Neural cell (in vitro differentiated cells): ENCODE measurements around the gene GCN1. TPM values are rescaled to one million over a fixed set of nuclear protein-coding genes. Genes with fewer than 3 reads are reported as not detected.

Experiments used
- H2AFZ ChIP-seq: fragments of 200-600, 300-800 bp; sonication (generic), shearing (Covaris generic); 2 replicates; pipeline ENCODE4 v1.6.0; 2014; ENCODE audit warnings: low read depth, mild to moderate bottlenecking, antibody characterized with exemption, low read length, moderate library complexity
- H3F3A ChIP-seq: fragments of 200-600 bp; shearing (Covaris generic); 2 replicates; pipeline ENCODE4 v1.6.1; 2016; ENCODE audit warnings: mild to moderate bottlenecking, moderate library complexity, mixed read lengths, antibody characterized with exemption, low read length; ENCODE audit not compliant: insufficient read depth, poor library complexity, severe bottlenecking
- H3K27ac ChIP-seq: fragments of 200-600, 300-800 bp; sonication (generic), shearing (Covaris generic); 2 replicates; pipeline ENCODE4 v1.5.1; 2014; ENCODE audit warnings: mild to moderate bottlenecking, low read length, moderate library complexity
- H3K27me3 ChIP-seq: fragments of 300-800, 200-600 bp; sonication (generic), shearing (Covaris generic); 2 replicates; pipeline ENCODE4 v1.6.0; 2014; ENCODE audit warnings: mild to moderate bottlenecking, low read depth, low read length, moderate library complexity; ENCODE audit not compliant: insufficient read depth
- H3K36me3 ChIP-seq: fragments of 300-800, 200-600 bp; sonication (generic), shearing (Covaris generic); 2 replicates; pipeline ENCODE4 v1.5.1; 2014; ENCODE audit warnings: mild to moderate bottlenecking, antibody characterized with exemption, low read length, moderate library complexity; ENCODE audit not compliant: insufficient read depth
- H3K4me2 ChIP-seq: fragments of 300-800, 200-600 bp; sonication (generic), shearing (Covaris generic); 2 replicates; pipeline ENCODE4 v1.6.0; 2014; ENCODE audit warnings: mild to moderate bottlenecking, low read length
- H3K4me3 ChIP-seq: fragments of 300-800, 200-600 bp; sonication (generic), shearing (Covaris generic); 2 replicates; pipeline ENCODE4 v1.5.1; 2014; ENCODE audit warnings: mild to moderate bottlenecking, low read length, moderate library complexity
- H3K79me2 ChIP-seq: fragments of 200-600 bp; shearing (Covaris generic); replicated peaks from 2 replicates; pipeline ENCODE4 v1.6.0; 2014; ENCODE audit warnings: mild to moderate bottlenecking, low read length, moderate library complexity; ENCODE audit not compliant: insufficient read depth
- H3K9ac ChIP-seq: fragments of 300-800, 200-600 bp; sonication (generic), shearing (Covaris generic); 2 replicates; pipeline ENCODE4 v1.6.1; 2016; ENCODE audit warnings: mild to moderate bottlenecking, low read length, mixed read lengths
- H3K9me2 ChIP-seq: fragments of 200-600 bp; shearing (Covaris generic); 2 replicates; pipeline ENCODE4 v1.6.1; 2016; ENCODE audit warnings: mild to moderate bottlenecking, low read length, mixed read lengths; ENCODE audit not compliant: insufficient read depth
- H3K9me3 ChIP-seq: fragments of 200-600, 300-800 bp; sonication (generic), shearing (Covaris generic); 2 replicates; pipeline ENCODE4 v1.6.1; 2016; ENCODE audit warnings: mild to moderate bottlenecking, mixed run types, low read length, moderate library complexity, mixed read lengths
- H4K20me1 ChIP-seq: fragments of 200-600 bp; shearing (Covaris generic); 2 replicates; pipeline ENCODE4 v1.6.1; 2016; ENCODE audit warnings: mild to moderate bottlenecking, mixed run types; ENCODE audit not compliant: insufficient read depth
- CTCF ChIP-seq: fragments of 450-650 bp; IDR thresholded peaks from 2 replicates; pipeline ENCODE4 v1.5.1; 2014; ENCODE audit warnings: antibody characterized with exemption, mild to moderate bottlenecking, moderate library complexity; ENCODE audit not compliant: poor library complexity, severe bottlenecking
- EP300 ChIP-seq: fragments of 450-650 bp; conservative IDR thresholded peaks from 2 replicates; pipeline ENCODE4 v1.6.1; 2014; ENCODE audit warnings: antibody characterized with exemption, mild to moderate bottlenecking, moderate library complexity; ENCODE audit not compliant: poor library complexity, severe bottlenecking
- EZH2 ChIP-seq: fragments of 200-600, 300-800 bp; shearing (Covaris generic), sonication (generic); IDR thresholded peaks from 2 replicates; pipeline ENCODE4 v1.6.1; 2014; ENCODE audit warnings: antibody characterized with exemption, low read length, borderline replicate concordance, mild to moderate bottlenecking; ENCODE audit not compliant: insufficient read depth, poor library complexity, severe bottlenecking
- MXI1 ChIP-seq: fragments of 450-650 bp; conservative IDR thresholded peaks from 2 replicates; pipeline ENCODE4 v1.6.1; 2014; ENCODE audit warnings: antibody characterized with exemption, mild to moderate bottlenecking; ENCODE audit not compliant: poor library complexity, severe bottlenecking
- POLR2AphosphoS5 ChIP-seq: IDR thresholded peaks from 2 replicates; pipeline ENCODE4 v1.6.1; 2012
- RAD21 ChIP-seq: fragments of 450-650 bp; conservative IDR thresholded peaks from 2 replicates; pipeline ENCODE4 v1.6.1; 2014; ENCODE audit warnings: antibody characterized with exemption, mild to moderate bottlenecking, moderate library complexity
- REST ChIP-seq: IDR thresholded peaks from 2 replicates; pipeline ENCODE4 v1.6.1; 2012; ENCODE audit warnings: borderline replicate concordance
- SMC3 ChIP-seq: fragments of 450-650 bp; conservative IDR thresholded peaks from 2 replicates; pipeline ENCODE4 v1.6.1; 2014; ENCODE audit warnings: antibody characterized with exemption, mild to moderate bottlenecking, moderate library complexity; ENCODE audit not compliant: poor library complexity
- TAF1 ChIP-seq: IDR thresholded peaks from 2 replicates; pipeline ENCODE4 v1.6.1; 2012; ENCODE audit warnings: low read depth
- polyA plus RNA-seq: library from polyadenylated mRNA; depleted of rRNA; stranded (reverse); fragments of >200 nt; gene quantifications from 2 replicates; pipeline ENCODE4 v1.2.3, GENCODE V29; 2014

The GCN1 gene
- polyA plus RNA-seq, 1 donor from 2014 or later, result 21.5 TPM

- Histone ChIP-seq H3K27me3 (no peaks in the 10 kb centered on the region), H4K20me1 (no peaks in the 10 kb centered on the region), H3K9me2 (no peaks in the 10 kb centered on the region), H3K36me3 (no peaks in the 10 kb centered on the region), H3K27ac (no peak overlapping the region), H3K9ac (peak overlapping the region; percentile 73), H3K9me3 (no peaks in the 10 kb centered on the region), H2AFZ (no peak overlapping the region), H3K4me3 (peak overlapping the region; percentile 76), H3F3A (no peaks in the 10 kb centered on the region), H3K79me2 (peaks cover 23% of the 10 kb centered on the region), H3K4me2 (peak overlapping the region; percentile 62)
- TF ChIP-seq EP300 (no peak), SMC3 (no peak), RAD21 (no peak), REST (no peak), TAF1 (no peak), CTCF (no peak), MXI1 (no peak), POLR2AphosphoS5 (no peak), EZH2 (no peak)
These were observed 5.2 kb upstream of the GCN1 start for GRCh38 chr12:120199595-120200306.

- Histone ChIP-seq H3K4me3 (peak overlapping the region; percentile 76), H3K27ac (no peak overlapping the region), H2AFZ (no peak overlapping the region), H3K27me3 (no peaks in the 10 kb centered on the region), H3K36me3 (no peaks in the 10 kb centered on the region), H3K79me2 (peaks cover 27% of the 10 kb centered on the region), H3K9me3 (no peaks in the 10 kb centered on the region), H3K4me2 (no peak overlapping the region), H4K20me1 (no peaks in the 10 kb centered on the region), H3F3A (no peaks in the 10 kb centered on the region), H3K9ac (no peak overlapping the region), H3K9me2 (no peaks in the 10 kb centered on the region)
- no peak for TF ChIP-seq RAD21
- no peak for TF ChIP-seq POLR2AphosphoS5
- TF ChIP-seq MXI1, result no peak
- TF ChIP-seq REST, result no peak
- TF ChIP-seq TAF1, result no peak
- TF ChIP-seq EP300, result no peak
- TF ChIP-seq EZH2, result no peak
- TF ChIP-seq CTCF, result no peak
- TF ChIP-seq SMC3, result no peak
These were observed 4.5 kb upstream of the GCN1 start for GRCh38 chr12:120199025-120199424.
